HEK293 (cell line): ENCODE measurements around the gene MEIG1.

Experiments
- CTCF ChIA-PET: fragments of 350-600 bp; formaldehyde crosslinking; extraction: SDS; loops from one replicate; lab custom pipeline; 2021; ENCODE audit warnings: antibody characterized with exemption; lab: Yijun Ruan, JAX
- POLR2A ChIA-PET: fragments of 300-600 bp; formaldehyde crosslinking; extraction: SDS; loops from one replicate; lab custom pipeline; 2020; ENCODE audit warnings: antibody characterized with exemption, inconsistent platforms; lab: Yijun Ruan, JAX
- H3K27ac ChIP-seq: fragments of 200-500 bp; sonication (Bioruptor generic); 2 replicates; pipeline ENCODE4 v1.5.1; 2014; ENCODE audit warnings: low read depth, low read length, control low read depth, inconsistent platforms; ENCODE audit errors: extremely low read depth
- H3K36me3 ChIP-seq, 2 experiments: fragments of 200-500 bp in 1 of 2; sonication (Bioruptor generic) in 1 of 2; 1 replicate in 1 of 2; 2 replicates in 1 of 2; pipeline ENCODE4 v1.5.1; 2014 to 2017; ENCODE audit warnings: inconsistent platforms in 2 of 2, low read length in 2 of 2; ENCODE audit not compliant: control insufficient read depth in 2 of 2, insufficient read depth in 1 of 2
- H3K4me1 ChIP-seq: fragments of 200-500 bp; sonication (Bioruptor generic); 2 replicates; pipeline ENCODE4 v1.5.1; 2014; ENCODE audit warnings: mild to moderate bottlenecking, low read length, inconsistent platforms; ENCODE audit not compliant: control insufficient read depth, insufficient read depth
- H3K4me3 ChIP-seq: 2 replicates; pipeline ENCODE4 v1.5.1; 2011; ENCODE audit warnings: low read depth, mild to moderate bottlenecking, control low read depth, low read length, moderate library complexity
- H3K9me3 ChIP-seq: fragments of 200-500 bp; sonication (Bioruptor generic); 2 replicates; pipeline ENCODE4 v1.5.1; 2014; ENCODE audit warnings: low read depth, low read length, inconsistent platforms; ENCODE audit not compliant: control insufficient read depth, insufficient read depth
- EGR2 ChIP-seq: fragments of 450-650 bp; formaldehyde crosslinking; IDR thresholded peaks from 2 replicates; pipeline ENCODE4 v1.5.1; 2016; ENCODE audit warnings: low read depth, missing biosample characterization, missing genetic modification characterization
- FEZF1 ChIP-seq: fragments of 450-650 bp; formaldehyde crosslinking; IDR thresholded peaks from 2 replicates; pipeline ENCODE4 v1.5.1; 2016; ENCODE audit warnings: missing biosample characterization, missing genetic modification characterization
- SCRT2 ChIP-seq: fragments of 450-650 bp; formaldehyde crosslinking; IDR thresholded peaks from 2 replicates; pipeline ENCODE4 v1.5.1; 2016; ENCODE audit warnings: missing biosample characterization, missing genetic modification characterization
- SETDB1 ChIP-seq: IDR thresholded peaks from one replicate; pipeline ENCODE4 v1.6.1; 2017; ENCODE audit warnings: mild to moderate bottlenecking, low read length, moderate library complexity, mixed read lengths; ENCODE audit not compliant: insufficient read length
- YY2 ChIP-seq: fragments of 450-650 bp; formaldehyde crosslinking; IDR thresholded peaks from 2 replicates; pipeline ENCODE4 v1.5.1; 2016; ENCODE audit warnings: missing biosample characterization, missing genetic modification characterization
- ZNF133 ChIP-seq: fragments of 450-650 bp; formaldehyde crosslinking; IDR thresholded peaks from 2 replicates; pipeline ENCODE4 v1.5.1; 2016; ENCODE audit warnings: missing biosample characterization, missing genetic modification characterization
- ZNF140 ChIP-seq: fragments of 450-650 bp; formaldehyde crosslinking; IDR thresholded peaks from 2 replicates; pipeline ENCODE4 v1.5.1; 2016; ENCODE audit warnings: missing biosample characterization, missing genetic modification characterization
- ZNF184 ChIP-seq: fragments of 450-650 bp; IDR thresholded peaks from 2 replicates; pipeline ENCODE4 v1.5.1; 2018; ENCODE audit warnings: missing biosample characterization, mild to moderate bottlenecking, missing genetic modification characterization
- ZNF23 ChIP-seq: fragments of 450-650 bp; formaldehyde crosslinking; IDR thresholded peaks from 2 replicates; pipeline ENCODE4 v1.5.1; 2016; ENCODE audit warnings: missing biosample characterization, missing genetic modification characterization, borderline replicate concordance
- ZNF248 ChIP-seq: fragments of 450-650 bp; formaldehyde crosslinking; IDR thresholded peaks from 2 replicates; pipeline ENCODE4 v1.5.1; 2017; ENCODE audit warnings: missing biosample characterization, missing genetic modification characterization
- ZNF302 ChIP-seq: fragments of 450-650 bp; formaldehyde crosslinking; IDR thresholded peaks from 2 replicates; pipeline ENCODE4 v1.5.1; 2016; ENCODE audit warnings: missing biosample characterization, missing genetic modification characterization, low read depth
- ZNF621 ChIP-seq: fragments of 450-650 bp; formaldehyde crosslinking; IDR thresholded peaks from 2 replicates; pipeline ENCODE4 v1.5.1; 2017; ENCODE audit warnings: missing biosample characterization, missing genetic modification characterization
- ZNF768 ChIP-seq: fragments of 450-650 bp; formaldehyde crosslinking; IDR thresholded peaks from 2 replicates; pipeline ENCODE4 v1.5.1; 2018; ENCODE audit warnings: missing biosample characterization, mild to moderate bottlenecking, missing genetic modification characterization
- ZSCAN16 ChIP-seq: fragments of 450-650 bp; formaldehyde crosslinking; IDR thresholded peaks from 2 replicates; pipeline ENCODE4 v1.5.1; 2016; ENCODE audit warnings: missing biosample characterization, missing genetic modification characterization
- TF ChIP-seq, protein P1 (sequence below): fragments of 450-650 bp; formaldehyde crosslinking; IDR thresholded peaks from 2 replicates; pipeline ENCODE4 v1.5.1; 2017; ENCODE audit warnings: missing biosample characterization, missing genetic modification characterization
- TF ChIP-seq, protein P2 (sequence below): fragments of 450-650 bp; formaldehyde crosslinking; IDR thresholded peaks from 2 replicates; pipeline ENCODE4 v1.5.1; 2016; ENCODE audit warnings: missing biosample characterization, missing genetic modification characterization, low read depth
- TF ChIP-seq, protein P3 (sequence below): fragments of 450-650 bp; formaldehyde crosslinking; IDR thresholded peaks from 2 replicates; pipeline ENCODE4 v1.5.1; 2016; ENCODE audit warnings: missing biosample characterization, missing genetic modification characterization

The MEIG1 gene

DNA sequence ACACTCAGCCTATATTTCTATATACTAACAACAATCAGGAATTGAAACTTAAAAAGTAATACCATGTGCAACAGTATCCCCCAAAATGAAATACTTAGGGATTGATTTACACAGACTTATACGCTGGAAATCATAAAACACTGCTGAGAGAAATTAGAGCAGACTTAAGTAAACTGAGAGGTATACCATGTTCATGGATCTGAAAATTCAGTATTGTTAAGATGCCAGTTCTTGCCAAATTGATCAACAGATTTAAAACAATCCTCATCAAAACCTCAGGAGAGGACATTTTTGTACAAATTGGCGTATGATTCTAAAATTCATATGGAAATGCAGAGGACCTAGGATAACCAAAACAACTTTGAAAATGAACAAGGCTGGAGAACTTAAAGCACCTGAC lies 42.6 kb upstream of the MEIG1 start:
- Histone ChIP-seq H3K9me3 (no peaks in the 10 kb centered on the region), H3K36me3 (peaks cover 32 to 87% of the 10 kb centered on the region in 2 experiments), H3K27ac (no peak overlapping the region), H3K4me1 (no peaks in the 10 kb centered on the region), H3K4me3 (no peak overlapping the region)
- TF ChIP-seq ZNF768 (tag by site-specific recombination) (no peak), ZNF184 (no peak), SETDB1 (peak; percentile 42), ZNF248 (tag by site-specific recombination) (peak; percentile 91), ZSCAN16 (tag by site-specific recombination) (no peak), ZNF23 (tag by site-specific recombination) (no peak), ZNF140 (tag by site-specific recombination) (no peak)
- ChIA-PET POLR2A (no interaction called here), CTCF (no interaction called here)

DNA sequence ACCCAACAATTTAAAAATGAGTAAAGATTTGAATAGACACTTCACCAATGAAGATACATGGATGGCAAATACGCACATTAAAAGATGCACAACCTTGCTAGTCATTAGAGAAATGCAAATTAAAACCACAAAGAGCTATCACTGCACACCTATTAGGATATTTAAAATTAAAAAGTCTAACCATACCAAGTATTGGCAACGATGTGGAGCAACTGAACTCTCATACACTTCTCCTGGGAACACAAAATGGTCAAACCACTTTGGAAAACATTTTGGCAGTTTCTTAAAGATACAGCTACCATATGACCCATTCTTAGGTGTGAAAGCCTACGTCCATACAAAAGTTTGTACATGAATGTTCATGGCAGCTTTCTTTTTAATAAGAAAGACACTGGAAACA lies 41.4 kb upstream of the MEIG1 start:
- H3K4me3 ChIP-seq = no peak overlapping the region
- TF ChIP-seq, protein P1, sequence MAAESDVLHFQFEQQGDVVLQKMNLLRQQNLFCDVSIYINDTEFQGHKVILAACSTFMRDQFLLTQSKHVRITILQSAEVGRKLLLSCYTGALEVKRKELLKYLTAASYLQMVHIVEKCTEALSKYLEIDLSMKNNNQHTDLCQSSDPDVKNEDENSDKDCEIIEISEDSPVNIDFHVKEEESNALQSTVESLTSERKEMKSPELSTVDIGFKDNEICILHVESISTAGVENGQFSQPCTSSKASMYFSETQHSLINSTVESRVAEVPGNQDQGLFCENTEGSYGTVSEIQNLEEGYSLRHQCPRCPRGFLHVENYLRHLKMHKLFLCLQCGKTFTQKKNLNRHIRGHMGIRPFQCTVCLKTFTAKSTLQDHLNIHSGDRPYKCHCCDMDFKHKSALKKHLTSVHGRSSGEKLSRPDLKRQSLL (tag by site-specific recombination) = no peak
- TF ChIP-seq FEZF1 (tag by site-specific recombination) (no peak), SETDB1 (peak; percentile 51), ZNF184 (peak; percentile 100), ZNF302 (no peak), SCRT2 (tag by site-specific recombination) (0 out of 2 replicates have a peak, but pooled peaks have one; percentile 36)
- TF ChIP-seq, protein P2, sequence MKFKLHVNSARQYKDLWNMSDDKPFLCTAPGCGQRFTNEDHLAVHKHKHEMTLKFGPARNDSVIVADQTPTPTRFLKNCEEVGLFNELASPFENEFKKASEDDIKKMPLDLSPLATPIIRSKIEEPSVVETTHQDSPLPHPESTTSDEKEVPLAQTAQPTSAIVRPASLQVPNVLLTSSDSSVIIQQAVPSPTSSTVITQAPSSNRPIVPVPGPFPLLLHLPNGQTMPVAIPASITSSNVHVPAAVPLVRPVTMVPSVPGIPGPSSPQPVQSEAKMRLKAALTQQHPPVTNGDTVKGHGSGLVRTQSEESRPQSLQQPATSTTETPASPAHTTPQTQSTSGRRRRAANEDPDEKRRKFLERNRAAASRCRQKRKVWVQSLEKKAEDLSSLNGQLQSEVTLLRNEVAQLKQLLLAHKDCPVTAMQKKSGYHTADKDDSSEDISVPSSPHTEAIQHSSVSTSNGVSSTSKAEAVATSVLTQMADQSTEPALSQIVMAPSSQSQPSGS = no peak
- no peaks in the 10 kb centered on the region for H3K9me3 ChIP-seq
- ChIA-PET POLR2A (no interaction called here), CTCF (interaction anchor here (0.6 kb wide), 1 partner anchor 592 kb away, joined by 3 read pairs; no protein-coding TSS in a partner anchor)
- H3K4me1 ChIP-seq = no peaks in the 10 kb centered on the region
- H3K27ac ChIP-seq = no peak overlapping the region
- H3K36me3 ChIP-seq = peaks cover 34 to 87% of the 10 kb centered on the region in 2 experiments

DNA sequence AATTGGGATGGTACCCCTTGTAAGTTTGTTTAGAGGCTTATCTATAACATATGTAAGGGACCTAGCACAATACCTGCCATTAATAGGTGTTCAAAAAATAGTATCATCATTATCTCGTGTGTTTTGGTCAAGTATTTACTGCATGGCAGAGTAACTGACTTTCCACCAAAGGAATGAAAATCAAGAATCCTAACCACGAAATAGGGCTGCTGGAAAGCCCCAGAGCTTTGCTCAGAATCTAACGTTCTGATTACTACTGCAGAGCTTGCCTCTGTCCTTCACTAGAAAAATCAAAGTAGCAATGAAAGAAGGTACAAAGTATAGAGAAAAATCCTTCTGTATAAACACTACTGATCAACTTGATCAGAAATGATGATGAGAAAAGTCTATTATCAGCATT lies 40.2 kb upstream of the MEIG1 start:
- Histone ChIP-seq H3K4me3 (no peak overlapping the region), H3K36me3 (peaks cover 30 to 86% of the 10 kb centered on the region in 2 experiments), H3K27ac (no peak overlapping the region), H3K9me3 (no peaks in the 10 kb centered on the region), H3K4me1 (no peaks in the 10 kb centered on the region)
- no peak for TF ChIP-seq ZNF133
- TF ChIP-seq EGR2 (tag by site-specific recombination) = no peak
- TF ChIP-seq YY2 (tag by site-specific recombination) = no peak
- no peak for TF ChIP-seq ZNF621 (tag by site-specific recombination)
- TF ChIP-seq, protein P3, sequence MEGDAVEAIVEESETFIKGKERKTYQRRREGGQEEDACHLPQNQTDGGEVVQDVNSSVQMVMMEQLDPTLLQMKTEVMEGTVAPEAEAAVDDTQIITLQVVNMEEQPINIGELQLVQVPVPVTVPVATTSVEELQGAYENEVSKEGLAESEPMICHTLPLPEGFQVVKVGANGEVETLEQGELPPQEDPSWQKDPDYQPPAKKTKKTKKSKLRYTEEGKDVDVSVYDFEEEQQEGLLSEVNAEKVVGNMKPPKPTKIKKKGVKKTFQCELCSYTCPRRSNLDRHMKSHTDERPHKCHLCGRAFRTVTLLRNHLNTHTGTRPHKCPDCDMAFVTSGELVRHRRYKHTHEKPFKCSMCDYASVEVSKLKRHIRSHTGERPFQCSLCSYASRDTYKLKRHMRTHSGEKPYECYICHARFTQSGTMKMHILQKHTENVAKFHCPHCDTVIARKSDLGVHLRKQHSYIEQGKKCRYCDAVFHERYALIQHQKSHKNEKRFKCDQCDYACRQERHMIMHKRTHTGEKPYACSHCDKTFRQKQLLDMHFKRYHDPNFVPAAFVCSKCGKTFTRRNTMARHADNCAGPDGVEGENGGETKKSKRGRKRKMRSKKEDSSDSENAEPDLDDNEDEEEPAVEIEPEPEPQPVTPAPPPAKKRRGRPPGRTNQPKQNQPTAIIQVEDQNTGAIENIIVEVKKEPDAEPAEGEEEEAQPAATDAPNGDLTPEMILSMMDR (tag by site-specific recombination) = no peak
- CTCF ChIA-PET = no interaction called here
- POLR2A ChIA-PET = no interaction called here
